ENCODE data around the gene TRAPPC13.
"Not testable (repeated sequence)": the region's sequence is repeated elsewhere in the genome, so short reads cannot be mapped to it uniquely, and the experiment has no call there.

GRCh38 chr5:65601761-65602160 lies 23.1 kb upstream of the TRAPPC13 start:
- not testable (repeated sequence) for TF ChIP-seq CTCF (IDR thresholded peaks at IDR 0.05; ENCODE audit: borderline replicate concordance, extremely low read depth, low read length, poor library complexity, severe bottlenecking); EZH2 (IDR thresholded peaks at IDR 0.05; ENCODE audit: borderline replicate concordance, low read depth, low read length, severe bottlenecking)
